HG02981 (cell line): Measurements from ENCODE around the gene AGFG2.
"Not testable (repeated sequence)": the region's sequence is repeated elsewhere in the genome, so short reads cannot be mapped to it uniquely, and the experiment has no call there.

Experiments used
- ATAC-seq: cut with Tn5 transposase; IDR thresholded peaks from one replicate; pipeline ENCODE4 v1.9.1; 2021; ENCODE audit warnings: mild to moderate bottlenecking, moderate library complexity; ENCODE audit not compliant: unreplicated experiment

AGFG2 gene

GRCh38 chr7:100520138-100520537 is 18.9 kb upstream of the AGFG2 start:
- ATAC-seq: no peak

- no peak for ATAC-seq
These were observed 17.9 kb upstream of the AGFG2 start for GRCh38 chr7:100521076-100521475.

- ATAC-seq: not testable (repeated sequence)
These were observed 17.0 kb upstream of the AGFG2 start for GRCh38 chr7:100521909-100522593.

- ATAC-seq: not testable (repeated sequence)
These were observed 15.8 kb upstream of the AGFG2 start for GRCh38 chr7:100523192-100523591.

- ATAC-seq: not testable (repeated sequence)
These were observed 10.7 kb upstream of the AGFG2 start for GRCh38 chr7:100528108-100528866.

- ATAC-seq: no peak
These were observed 6.6 kb upstream of the AGFG2 start for GRCh38 chr7:100532165-100533022.

GRCh38 chr7:100535982-100536381 is 3.0 kb upstream of the AGFG2 start:
- not testable (repeated sequence) for ATAC-seq

GRCh38 chr7:100536695-100537094 is 2.3 kb upstream of the AGFG2 start:
- ATAC-seq: not testable (repeated sequence)

GRCh38 chr7:100538348-100538653 is 702 bp upstream of the AGFG2 start:
- no peak for ATAC-seq

GRCh38 chr7:100539436-100540006 is 518 bp downstream of the AGFG2 start:
- no peak for ATAC-seq

- ATAC-seq: no peak
These were observed 1.2 kb downstream of the AGFG2 start for GRCh38 chr7:100540073-100540723.

- not testable (repeated sequence) for ATAC-seq
These were observed 2.3 kb downstream of the AGFG2 start for GRCh38 chr7:100541309-100541708.

GRCh38 chr7:100543586-100543985 is 4.6 kb downstream of the AGFG2 start:
- no peak for ATAC-seq

GRCh38 chr7:100544386-100544785 is 5.4 kb downstream of the AGFG2 start:
- ATAC-seq: no peak

GRCh38 chr7:100544967-100545359 is 6.0 kb downstream of the AGFG2 start:
- no peak for ATAC-seq

- peak; percentile 51 for ATAC-seq
These were observed 6.5 kb downstream of the AGFG2 start for GRCh38 chr7:100545360-100546128.

GRCh38 chr7:100546129-100546925 is 7.3 kb downstream of the AGFG2 start:
- no peak for ATAC-seq

- no peak for ATAC-seq
These were observed 8.2 kb downstream of the AGFG2 start for GRCh38 chr7:100546926-100547800.
